PC-3 (cell line): ENCODE data around the gene DEPDC7.

Experiments used
- EZH2 ChIP-seq: fragments of 300-600 bp; sonication (generic); IDR thresholded peaks from one replicate; pipeline ENCODE4 v1.6.1; 2017; ENCODE audit warnings: antibody characterized with exemption, mild to moderate bottlenecking, low read length; ENCODE audit not compliant: unreplicated experiment
- EZH2phosphoT487 ChIP-seq: fragments of 300-600 bp; sonication (generic); IDR thresholded peaks from 2 replicates; pipeline ENCODE4 v1.6.1; 2018; ENCODE audit warnings: mild to moderate bottlenecking, antibody characterized with exemption, low read length, borderline replicate concordance
- TF ChIP-seq, protein P1 (sequence below): fragments of 300-600 bp; sonication (generic); conservative IDR thresholded peaks from 2 replicates; pipeline ENCODE4 v1.5.1; 2017; ENCODE audit warnings: antibody characterized with exemption, low read depth, mild to moderate bottlenecking, low read length

DNA sequence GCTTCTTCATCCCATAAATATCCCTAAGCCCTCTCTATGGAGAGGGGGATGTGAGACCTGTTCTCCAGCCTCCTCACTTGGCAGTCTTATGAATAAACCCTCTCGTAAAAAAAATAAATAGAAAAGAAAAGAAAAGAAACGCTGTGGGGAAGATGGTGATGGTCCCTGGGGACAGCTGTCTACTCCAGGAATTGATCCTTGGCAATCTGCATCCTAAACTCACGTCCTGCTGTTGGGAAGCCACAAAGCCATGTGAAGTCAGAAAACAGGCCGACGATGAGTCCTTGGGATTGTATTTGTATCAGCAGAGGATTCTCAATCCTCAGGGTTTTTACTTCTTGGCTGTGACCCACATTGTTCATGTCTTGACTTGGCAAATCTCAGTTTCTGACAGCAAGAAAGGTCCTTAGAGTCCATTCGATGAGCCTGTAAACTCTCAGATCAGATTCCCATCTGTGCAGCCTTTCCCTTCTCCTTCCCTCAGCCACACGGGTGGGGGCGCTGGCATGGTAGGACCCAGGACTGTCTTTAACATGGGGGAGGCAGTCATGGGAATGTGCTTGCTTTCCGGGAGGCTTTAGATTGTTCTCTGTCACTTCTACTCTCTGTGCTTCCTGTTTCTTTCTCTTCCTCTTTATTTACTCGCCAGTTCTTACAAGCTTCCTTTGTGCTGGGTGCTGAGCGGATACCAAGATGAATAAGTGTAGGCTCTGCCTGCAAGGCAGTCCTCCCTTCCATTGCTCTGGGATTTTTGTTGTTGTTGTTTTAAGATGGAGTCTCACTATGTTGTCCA is 48.6 kb downstream of the DEPDC7 start:
- no peak for TF ChIP-seq EZH2phosphoT487
- TF ChIP-seq, protein P1, sequence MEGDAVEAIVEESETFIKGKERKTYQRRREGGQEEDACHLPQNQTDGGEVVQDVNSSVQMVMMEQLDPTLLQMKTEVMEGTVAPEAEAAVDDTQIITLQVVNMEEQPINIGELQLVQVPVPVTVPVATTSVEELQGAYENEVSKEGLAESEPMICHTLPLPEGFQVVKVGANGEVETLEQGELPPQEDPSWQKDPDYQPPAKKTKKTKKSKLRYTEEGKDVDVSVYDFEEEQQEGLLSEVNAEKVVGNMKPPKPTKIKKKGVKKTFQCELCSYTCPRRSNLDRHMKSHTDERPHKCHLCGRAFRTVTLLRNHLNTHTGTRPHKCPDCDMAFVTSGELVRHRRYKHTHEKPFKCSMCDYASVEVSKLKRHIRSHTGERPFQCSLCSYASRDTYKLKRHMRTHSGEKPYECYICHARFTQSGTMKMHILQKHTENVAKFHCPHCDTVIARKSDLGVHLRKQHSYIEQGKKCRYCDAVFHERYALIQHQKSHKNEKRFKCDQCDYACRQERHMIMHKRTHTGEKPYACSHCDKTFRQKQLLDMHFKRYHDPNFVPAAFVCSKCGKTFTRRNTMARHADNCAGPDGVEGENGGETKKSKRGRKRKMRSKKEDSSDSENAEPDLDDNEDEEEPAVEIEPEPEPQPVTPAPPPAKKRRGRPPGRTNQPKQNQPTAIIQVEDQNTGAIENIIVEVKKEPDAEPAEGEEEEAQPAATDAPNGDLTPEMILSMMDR, result no peak
- TF ChIP-seq EZH2, result no peak
